ENCODE measurements around the gene CDKL2. TPM values are rescaled to one million over a fixed set of nuclear protein-coding genes. Genes with fewer than 3 reads are reported as not detected.
"Not testable (repeated sequence)": the region's sequence is repeated elsewhere in the genome, so short reads cannot be mapped to it uniquely, and the experiment has no call there.

Gene CDKL2
- total RNA-seq, 1 experiment from 2014 or later = not detected

DNA sequence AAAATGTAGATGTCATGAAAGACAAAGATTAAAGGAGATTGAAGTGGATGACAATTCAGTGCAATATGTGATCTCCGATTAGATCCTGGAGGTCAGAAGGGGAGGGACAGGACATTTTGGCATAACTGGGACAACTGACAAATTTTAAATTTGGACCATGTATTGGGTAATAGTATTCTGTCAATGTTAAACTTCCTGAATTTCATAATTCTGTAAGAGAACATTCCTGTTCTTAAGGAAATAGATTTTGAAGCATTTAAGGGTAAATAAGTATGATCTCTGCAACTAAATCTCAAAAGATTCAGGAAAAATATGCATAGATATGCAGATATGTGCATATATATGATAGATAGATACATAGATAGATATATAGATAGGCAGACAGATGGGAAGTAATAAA is 63.4 kb downstream of the CDKL2 start:
- DNase-seq (ENCODE audit: low spot score) = no peak
- in situ Hi-C loops (cut with HindIII; ENCODE audit: low sequenced_read_pairs) = no loop called here

DNA sequence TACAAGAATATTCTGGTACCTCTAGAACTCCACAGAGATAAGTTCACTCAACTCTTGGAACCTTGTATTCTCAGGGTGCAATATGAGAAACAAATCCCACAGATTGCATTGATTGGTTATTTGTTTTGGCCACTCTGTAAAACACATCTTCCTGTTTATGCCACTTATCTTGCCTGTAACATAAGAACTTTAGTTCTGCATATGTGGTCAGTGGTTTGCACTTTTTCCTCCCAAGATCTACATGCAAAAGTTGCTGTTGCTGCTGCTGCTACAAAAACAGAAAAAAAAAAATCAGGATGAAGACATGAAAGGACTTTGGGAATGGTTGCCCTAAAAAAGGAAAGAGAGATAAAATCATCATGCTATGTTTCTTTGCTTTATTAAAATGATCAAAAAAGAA is 64.8 kb downstream of the CDKL2 start:
- in situ Hi-C loops (cut with HindIII; ENCODE audit: low sequenced_read_pairs) = no loop called here

DNA sequence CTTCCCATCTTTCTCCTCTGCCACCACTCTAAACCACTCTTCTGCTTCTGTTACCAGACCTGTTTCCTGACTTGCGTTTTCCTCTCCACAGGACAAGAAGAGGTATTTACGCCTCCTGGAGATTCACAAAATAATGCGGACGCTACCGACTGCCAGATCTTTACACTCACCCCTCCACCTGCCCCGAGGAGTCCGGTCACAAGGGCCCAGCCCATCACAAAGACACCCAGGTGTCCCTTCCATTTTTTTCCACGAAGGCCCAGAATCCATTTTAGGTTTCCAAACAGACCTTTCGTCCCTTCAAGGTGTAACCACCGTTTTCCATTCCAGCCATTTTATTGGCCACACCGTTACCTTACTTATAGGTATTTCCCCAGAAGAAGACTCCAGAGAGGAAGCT is 66.3 kb downstream of the CDKL2 start:
- no peak for DNase-seq (ENCODE audit: low spot score)
- in situ Hi-C loops (cut with HindIII; ENCODE audit: low sequenced_read_pairs) = no loop called here

More for the DNA sequence above, 64.8 kb downstream of the CDKL2 start:
- DNase-seq (ENCODE audit: low spot score) = no peak

DNA sequence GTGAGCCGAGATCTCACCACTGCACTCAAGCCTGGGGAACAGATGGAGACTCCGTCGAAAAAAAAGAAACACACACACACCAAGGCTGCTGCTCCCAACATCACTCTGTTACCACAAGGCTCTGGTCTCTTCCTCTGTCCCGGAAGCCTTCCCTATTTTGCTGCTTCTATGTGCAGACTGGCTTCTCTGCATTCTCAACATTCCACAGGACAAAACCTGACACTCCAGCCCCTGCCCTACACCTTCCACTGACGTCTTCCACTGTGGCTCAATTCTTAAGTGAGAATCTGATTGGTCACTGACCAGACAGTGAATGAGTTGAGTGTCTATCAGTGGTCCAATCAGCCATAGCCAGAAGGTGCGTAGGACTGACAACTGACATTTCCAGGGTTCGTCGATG is 68.5 kb downstream of the CDKL2 start:
- in situ Hi-C loops (cut with HindIII; ENCODE audit: low sequenced_read_pairs) = no loop called here
- no peak for DNase-seq (ENCODE audit: low spot score)

DNA sequence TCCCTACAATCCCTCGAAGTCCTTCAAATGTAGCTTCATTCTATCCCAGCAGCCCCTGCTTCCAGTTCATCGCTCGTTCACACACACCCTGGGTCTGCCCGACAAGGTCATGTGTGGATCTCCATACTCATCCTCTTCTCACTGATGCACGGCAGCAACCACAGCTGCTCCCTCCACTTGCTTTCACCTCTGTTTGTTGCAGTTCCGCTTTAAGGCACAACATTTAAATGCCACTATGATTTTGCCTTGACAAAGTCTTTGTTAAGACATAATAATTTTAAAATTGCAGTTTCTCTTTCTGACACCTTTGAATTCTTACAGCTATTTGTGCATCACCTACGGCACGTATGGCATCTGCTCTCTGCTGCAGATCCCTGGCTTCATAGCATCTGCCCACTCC is 72.6 kb downstream of the CDKL2 start:
- in situ Hi-C loops (cut with HindIII; ENCODE audit: low sequenced_read_pairs) = no loop called here

DNA sequence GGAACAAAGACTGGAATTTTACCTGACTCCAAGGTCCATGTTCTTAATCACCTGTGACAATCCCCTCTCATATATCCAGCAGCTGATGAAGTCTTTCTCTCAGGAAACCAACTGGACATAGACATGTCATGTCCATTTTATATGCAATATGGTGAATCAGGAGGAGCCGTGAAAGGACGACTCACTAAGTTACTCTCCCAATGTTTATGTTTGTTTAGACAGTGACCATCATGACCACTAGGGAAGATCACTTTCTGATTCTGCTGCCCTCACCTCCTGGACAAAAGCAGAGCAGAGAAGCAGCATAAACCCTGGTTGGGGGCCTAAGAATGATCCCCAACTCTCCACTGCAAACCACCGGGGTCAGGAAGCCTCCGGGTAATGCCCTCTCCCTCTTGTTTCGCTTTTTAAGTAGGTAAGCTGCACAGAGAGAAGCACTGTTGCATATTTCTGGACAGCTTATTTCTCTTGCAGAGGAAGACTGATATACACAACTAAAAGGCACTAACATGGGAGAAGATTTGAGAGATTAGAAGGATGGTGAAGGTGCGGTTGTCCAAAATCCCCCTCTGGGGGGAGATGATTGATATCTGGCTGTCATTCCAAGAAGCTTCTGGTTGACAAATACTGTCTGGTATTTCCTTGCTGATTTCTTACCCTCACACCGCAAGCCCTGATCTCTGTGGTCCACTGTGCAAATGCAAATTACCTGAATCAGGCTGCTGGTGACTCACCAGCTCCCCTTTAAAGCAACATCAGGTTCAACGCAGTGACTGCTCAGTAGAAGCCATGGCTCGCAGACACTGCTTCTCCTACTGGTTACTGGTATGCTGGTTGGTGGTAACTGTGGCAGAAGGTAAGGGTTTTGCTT is 74.8 kb downstream of the CDKL2 start, which contains the start of gene ODAPH:
ODAPH (plus strand) TSS at position 773 of the 871 bp plus-strand sequence; CDS start at position 790, 17 bp downstream.
- DNase-seq (ENCODE audit: low spot score) = no peak
- in situ Hi-C loops (cut with HindIII; ENCODE audit: low sequenced_read_pairs) = no loop called here

More for the DNA sequence above, 72.6 kb downstream of the CDKL2 start:
- no peak for DNase-seq (ENCODE audit: low spot score)

DNA sequence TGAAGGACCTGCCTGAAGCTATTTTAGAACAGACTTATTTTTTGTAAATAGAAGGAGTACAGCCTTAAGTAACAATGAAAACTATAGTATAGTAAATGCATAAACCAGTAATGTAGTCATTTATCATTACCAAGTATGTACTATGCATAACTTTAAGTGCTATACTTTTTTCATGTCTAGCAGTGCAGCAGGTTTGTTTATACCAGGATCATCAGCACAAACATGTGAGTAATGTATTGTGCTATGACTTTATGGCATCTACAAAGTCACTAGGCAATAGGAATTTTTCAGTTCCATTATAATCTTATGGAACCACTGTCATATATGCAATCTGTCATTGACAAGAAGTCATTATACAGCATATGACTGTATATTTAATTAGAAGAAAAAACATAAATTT is 77.9 kb downstream of the CDKL2 start:
- in situ Hi-C loops (cut with HindIII; ENCODE audit: low sequenced_read_pairs) = no loop called here
- DNase-seq (ENCODE audit: low spot score) = no peak

DNA sequence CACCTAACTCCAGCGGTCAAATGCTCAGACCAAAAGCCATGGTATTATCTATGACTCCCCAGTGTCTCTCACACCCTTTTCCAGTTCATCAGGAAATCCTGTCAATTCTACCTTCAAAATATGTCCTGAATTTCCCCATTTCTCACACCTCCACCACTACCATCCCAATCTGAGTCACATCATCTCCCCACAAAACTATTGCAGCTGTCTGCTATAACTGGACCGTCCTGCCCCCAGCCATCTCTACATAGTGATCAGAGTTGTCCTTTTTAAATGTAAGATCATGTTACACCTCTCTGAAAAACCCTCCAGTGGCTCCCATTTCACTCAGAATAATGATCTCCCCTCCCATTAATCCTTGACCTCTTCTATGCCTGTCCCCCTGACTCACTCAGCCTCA is 81.3 kb downstream of the CDKL2 start:
- in situ Hi-C loops (cut with HindIII; ENCODE audit: low sequenced_read_pairs) = no loop called here
- DNase-seq (ENCODE audit: low spot score) = no peak

DNA sequence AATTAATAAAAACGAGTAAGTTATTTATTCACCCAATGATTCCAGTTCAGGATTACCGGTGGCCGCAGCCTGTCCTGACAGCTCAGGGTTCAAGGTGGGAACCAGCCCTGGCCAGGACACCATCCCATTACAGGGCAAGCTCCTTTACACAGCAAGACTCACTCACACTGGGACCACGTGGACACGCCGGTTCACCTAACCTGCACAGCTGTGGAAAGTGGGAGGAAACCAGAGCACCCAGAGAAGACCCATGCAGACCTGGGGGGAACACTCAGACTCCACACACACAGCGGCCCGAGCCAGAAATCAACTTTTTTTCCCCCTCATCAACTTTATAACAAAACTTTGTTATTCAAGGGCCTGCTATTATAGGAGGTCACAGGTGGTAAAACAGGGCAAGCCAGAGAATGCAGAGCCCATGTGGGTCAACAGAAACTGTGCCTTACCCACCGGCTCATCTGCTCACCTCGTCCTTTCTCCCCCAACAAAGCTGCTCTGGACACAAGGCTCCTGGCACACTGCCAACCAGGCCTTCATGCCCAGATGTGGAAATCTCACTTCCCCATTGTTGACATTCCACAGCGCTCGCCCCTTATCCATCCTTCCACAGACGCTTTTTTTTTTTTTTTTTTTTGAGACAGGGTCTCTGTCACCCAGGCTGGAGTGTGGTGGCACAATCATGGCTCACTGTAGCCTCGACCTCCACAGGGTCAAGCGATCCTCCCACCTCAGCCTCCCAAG is 82.5 kb downstream of the CDKL2 start:
- in situ Hi-C loops (cut with HindIII; ENCODE audit: low sequenced_read_pairs) = no loop called here
- no peak for DNase-seq (ENCODE audit: low spot score)

DNA sequence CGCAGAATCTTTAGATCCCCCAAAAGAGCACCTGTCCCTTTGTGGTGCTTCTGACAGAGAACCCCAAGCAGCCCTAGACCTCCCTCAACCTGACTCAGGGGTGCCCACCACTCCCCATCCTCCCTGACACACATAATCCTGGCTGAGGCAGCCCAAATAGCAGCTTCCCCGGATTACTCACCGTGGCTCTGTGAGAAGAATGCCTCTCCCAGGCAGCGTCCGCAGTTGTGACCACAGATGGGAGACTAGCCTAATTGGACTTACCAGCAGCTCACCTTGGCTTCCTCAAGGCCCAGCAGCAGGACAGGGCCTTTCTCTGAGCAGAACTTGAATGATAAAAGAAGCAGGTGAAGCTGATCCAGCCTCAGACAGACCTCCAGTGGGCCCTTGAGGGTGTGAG is 84.8 kb downstream of the CDKL2 start:
- DNase-seq (ENCODE audit: low spot score) = no peak
- in situ Hi-C loops (cut with HindIII; ENCODE audit: low sequenced_read_pairs) = no loop called here

DNA sequence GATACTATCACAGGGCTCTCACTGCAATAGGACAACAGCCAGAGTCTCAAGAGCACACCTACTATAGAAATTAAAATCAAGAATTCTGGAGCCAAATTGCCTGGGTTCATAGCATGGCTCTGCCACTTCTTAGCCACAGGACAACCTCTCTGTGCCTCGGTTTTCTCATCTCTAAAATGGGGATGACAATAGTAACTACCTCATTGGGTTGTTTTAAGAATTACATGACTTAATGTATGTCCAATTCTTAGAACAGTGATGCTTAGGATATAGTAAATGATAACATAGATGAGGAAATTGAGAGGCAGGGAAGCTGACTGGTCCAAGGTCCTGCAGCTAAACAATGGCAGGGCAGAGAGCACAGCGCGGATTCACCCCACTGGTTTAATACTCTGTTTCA is 85.5 kb downstream of the CDKL2 start:
- in situ Hi-C loops (cut with HindIII; ENCODE audit: low sequenced_read_pairs) = no loop called here
- no peak for DNase-seq (ENCODE audit: low spot score)

DNA sequence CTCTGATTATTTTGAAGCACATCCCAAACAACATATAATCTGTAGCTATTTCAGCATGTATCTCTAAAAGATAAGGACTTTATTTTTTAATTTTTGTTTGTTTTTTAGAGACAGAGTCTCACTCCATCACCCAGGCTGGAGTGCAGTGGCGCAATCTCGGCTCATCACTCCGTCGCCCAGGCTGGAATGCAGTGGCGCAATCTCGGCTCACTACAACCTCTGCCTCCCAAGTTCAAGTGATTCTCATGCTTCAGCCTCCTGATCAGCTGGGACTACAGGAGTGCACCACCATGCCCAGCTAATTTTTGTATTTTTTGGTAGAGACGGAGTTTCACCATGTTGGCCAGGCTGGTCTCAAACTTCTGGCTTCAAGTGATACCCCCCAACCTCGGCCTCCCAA is 86.1 kb downstream of the CDKL2 start:
- DNase-seq (ENCODE audit: low spot score); in situ Hi-C loops (cut with HindIII; ENCODE audit: low sequenced_read_pairs): not testable (repeated sequence)

DNA sequence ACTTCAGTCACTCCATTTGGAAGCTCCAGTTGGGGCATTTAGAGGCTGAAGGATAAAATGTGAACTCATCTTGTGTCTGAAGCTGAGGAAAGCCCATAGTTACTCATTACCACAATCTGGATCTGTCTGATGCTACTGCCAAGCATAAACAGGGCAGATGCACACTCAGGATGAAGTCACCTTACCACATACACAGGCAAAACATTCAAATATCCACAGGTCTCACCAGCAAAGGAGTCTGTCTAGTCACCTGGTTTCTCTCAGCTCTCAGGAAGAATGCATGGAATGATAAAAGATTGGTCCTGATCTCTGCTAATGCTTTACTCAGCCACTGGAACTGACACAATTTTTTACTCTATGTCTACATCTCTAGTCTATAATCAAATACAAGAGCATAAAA is 87.5 kb downstream of the CDKL2 start:
- in situ Hi-C loops (cut with HindIII; ENCODE audit: low sequenced_read_pairs) = no loop called here
- no peak for DNase-seq (ENCODE audit: low spot score)

DNA sequence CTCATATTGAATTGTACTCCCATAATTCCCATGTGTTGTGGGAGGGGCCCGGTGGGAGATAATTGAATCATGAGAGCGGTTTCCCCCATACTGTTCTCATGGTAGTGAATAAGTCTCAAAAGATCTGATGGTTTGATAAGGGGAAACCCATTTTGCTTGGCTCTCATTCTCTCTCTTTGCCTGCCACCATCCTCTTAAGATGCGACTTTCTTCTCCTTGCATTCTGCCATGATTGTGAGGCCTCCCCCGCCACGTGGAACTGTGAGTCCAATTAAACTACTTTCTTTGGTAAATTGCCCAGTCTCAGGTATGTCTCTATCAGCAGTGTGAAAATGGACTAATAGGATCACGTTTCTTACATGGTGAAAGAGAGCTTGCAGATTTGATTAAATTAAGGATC is 93.0 kb downstream of the CDKL2 start:
- DNase-seq (ENCODE audit: low spot score); in situ Hi-C loops (cut with HindIII; ENCODE audit: low sequenced_read_pairs): not testable (repeated sequence)

DNA sequence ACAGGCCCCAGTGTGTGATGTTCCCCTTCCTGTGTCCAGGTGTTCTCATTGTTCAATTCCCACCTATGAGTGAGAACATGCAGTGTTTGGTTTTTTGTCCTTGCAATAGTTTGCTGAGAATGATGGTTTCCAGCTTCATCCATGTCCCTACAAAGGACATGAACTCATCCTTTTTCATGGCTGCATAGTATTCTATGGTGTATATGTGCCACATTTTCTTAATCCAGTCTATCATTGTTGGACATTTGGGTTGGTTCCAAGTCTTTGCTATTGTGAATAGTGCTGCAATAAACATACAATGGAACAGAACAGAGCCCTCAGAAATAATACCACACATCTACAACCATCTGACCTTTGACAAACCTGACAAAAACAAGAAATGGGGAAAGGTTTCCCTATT is 96.4 kb downstream of the CDKL2 start:
- in situ Hi-C loops (cut with HindIII; ENCODE audit: low sequenced_read_pairs); DNase-seq (ENCODE audit: low spot score): not testable (repeated sequence)

DNA sequence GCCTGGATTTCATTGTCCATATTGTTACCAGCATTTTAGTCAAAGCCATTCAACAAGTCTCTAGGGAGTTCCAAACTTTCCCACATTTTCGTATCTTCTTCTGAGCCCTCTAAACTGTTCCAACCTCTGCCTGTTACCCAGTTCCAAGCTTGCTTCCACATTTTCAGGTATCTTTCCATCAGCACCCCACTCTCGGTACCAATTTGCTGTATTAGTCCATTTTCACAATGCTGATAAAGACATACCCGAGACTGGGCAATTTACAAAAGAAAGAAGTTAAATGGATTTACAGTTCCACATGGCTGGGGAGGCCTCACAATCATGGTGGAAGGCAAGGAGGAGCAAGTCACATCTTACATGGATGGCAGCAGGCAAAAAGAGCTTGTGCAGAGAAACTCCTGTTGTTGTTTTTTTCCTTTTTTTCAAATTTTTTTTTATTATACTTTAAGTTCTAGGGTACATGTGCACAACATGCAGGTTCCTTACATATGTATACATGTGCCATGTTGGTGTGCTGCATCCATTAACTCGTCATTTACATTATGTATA is 96.9 kb downstream of the CDKL2 start:
- in situ Hi-C loops (cut with HindIII; ENCODE audit: low sequenced_read_pairs); DNase-seq (ENCODE audit: low spot score): not testable (repeated sequence)

DNA sequence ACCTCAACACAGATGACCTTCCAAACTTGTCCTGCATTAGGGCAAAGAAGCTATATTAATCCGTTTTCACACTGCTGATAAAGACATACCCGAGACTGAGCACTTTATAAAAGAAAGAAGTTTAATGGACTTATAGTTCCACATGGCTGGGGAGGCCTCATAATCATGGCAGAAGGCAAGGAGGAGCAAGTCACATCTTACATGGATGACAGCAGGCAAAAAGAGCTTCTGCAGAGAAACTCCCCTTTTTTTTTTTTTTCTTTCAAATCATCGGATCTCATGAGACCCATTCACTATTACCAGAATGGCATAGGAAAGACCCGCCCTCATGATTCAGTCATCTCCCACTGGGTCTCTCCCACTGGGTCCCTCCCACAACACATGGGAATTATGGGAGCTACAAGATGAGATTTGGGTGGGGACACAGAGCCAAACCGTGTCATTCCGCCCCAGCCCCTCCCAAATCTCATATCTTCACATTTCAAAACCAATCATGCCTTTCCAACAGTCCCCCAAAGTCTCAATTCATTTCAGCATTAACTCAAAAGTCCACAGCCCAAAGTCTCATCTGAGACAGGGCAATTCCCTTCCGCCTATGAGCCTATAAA is 98.7 kb downstream of the CDKL2 start:
- in situ Hi-C loops (cut with HindIII; ENCODE audit: low sequenced_read_pairs) = not testable (repeated sequence)

DNA sequence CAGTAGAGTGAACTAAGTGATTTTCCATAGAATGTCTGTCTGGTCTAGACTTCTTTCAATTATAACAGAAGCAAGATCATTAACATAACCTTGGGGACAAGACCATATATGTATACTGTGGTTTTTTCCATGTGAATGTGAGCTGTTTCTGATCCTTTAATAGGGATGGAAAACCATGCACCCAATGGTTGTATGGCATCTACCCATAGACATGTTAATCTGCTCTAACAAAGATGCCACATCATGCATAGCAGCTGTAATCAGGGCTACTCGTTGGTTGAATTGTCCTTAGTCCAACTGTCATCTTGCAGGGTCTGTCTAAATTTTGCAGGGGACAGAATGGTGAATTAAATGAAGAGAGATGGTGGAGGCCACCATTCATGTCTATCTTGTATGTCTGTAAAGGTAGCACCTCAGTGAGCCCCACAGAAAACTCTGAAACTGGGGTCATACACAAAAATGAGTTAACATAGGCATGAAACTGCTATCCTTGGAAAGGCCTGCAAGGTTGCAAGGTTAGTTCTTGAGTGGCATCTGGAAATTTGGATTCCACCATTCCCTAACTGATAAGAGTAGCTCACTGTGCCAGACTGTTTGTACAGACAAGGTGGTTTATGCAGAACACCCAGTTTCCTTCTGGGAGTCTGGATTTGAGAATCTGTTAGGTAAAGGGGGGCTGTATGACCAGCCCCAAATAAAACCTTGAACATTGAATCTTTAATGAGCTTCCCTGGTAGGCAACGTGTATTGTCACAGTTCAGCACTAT is 99.6 kb downstream of the CDKL2 start:
- DNase-seq (ENCODE audit: low spot score) = no peak
- in situ Hi-C loops (cut with HindIII; ENCODE audit: low sequenced_read_pairs) = no loop called here

More for the DNA sequence above, 98.7 kb downstream of the CDKL2 start:
- not testable (repeated sequence) for DNase-seq (ENCODE audit: low spot score)
